Limb (tissue), 2 donors: ENCODE data around the gene C8G.

Source experiments
- DNase-seq, 2 donors: peaks; one replicate each; pipeline ENCODE4 v3.0.0-alpha.2; 2016; ENCODE audit errors: extremely low spot score in 2 of 2

The C8G gene

DNA sequence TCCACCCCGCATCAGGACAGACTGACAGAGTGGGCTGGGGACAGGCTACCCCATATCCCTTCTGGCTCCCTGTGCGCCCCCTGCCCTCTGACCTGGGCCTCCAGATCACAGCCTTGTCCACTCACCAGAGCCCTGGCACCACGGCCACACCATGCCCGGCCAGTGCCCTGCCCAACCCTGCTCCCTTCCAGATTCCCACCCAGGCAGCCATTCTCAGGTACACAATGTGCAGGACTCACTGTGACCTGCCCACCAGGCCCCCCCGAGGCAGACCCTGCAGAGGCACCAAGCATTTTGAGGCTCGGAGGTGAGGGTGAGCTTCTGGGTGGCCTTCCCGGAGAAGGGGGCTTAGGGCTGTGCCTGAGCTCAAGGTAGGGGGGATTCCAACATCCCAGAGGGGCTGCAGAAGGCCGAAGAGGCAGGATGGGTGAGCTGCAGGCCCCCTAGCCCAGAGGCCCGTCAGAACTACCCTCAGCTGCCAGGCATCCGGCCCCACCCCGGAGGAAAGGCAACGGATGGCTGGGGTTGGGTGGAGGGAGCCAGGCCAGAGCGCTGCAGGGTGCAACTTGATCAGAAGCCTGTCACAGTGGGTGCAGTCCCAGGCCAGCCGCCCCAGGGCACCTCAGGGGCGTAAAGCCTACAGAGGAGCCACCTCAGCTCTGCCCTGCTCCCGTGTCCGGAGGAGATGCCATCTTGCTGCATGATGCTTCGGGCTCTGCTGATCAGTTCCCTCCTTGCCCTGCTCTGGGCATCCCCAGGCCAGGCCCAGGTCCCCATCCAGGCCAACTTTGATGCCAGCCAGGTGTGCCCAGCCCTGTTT is 37.4 kb downstream of the C8G start, which contains the start of gene LCNL1:
LCNL1 (plus strand) TSS at position 762 of the 820 bp plus-strand sequence. CDS start 594 bp downstream, outside the sequence.
- no peak for DNase-seq

DNA sequence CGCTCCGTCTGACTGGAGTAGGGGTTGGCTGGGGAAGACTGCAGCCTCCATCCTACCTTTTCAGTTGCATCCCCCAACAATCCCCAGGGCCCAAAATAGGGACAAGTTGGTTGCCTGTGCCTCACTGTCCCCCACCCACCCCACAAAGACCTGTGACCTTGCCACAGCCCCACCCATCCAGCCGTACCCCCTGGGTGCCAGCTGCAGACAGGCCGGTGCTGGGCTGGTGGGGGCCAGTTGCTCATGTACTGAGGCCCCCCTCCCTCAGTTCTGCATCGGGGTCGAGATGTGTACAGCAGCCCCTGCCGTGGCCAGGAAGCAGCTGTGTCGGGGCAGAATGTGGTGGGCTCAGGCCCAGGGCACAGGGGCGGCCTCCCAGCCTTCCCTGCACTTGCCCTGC is 38.1 kb downstream of the C8G start:
- no peak for DNase-seq

DNA sequence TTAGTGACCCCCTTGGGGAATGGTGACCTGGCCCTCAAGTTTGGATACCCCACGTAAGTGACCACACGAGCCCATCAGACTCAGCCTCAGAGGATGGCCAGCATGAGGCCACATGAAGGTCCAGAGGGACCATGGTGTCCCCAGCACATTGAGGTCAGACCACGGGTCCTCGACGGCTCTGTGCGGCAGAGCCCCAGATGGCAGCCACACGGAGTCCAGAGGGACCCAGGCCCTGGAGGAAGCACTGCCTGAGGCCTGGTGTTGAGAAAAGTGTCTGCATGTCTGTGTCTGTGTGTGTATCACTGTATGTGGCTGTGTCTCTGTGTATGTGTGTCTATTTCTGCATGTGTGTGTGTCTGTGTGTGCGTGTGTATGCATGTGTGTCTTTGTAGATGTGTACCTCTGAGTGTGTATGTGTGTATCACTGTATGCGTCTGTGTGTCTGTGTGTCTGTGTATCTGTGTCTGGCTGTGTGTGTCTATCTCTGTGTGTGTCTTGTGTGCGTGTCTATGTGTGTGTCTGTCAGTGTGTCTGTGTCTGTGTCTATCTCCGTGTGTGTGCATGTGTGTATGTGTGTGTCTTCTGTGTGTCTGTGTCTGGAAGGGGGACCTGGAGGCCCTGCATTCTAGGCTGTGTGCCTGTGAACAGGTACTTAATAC is 38.7 kb downstream of the C8G start:
- DNase-seq = no peak

DNA sequence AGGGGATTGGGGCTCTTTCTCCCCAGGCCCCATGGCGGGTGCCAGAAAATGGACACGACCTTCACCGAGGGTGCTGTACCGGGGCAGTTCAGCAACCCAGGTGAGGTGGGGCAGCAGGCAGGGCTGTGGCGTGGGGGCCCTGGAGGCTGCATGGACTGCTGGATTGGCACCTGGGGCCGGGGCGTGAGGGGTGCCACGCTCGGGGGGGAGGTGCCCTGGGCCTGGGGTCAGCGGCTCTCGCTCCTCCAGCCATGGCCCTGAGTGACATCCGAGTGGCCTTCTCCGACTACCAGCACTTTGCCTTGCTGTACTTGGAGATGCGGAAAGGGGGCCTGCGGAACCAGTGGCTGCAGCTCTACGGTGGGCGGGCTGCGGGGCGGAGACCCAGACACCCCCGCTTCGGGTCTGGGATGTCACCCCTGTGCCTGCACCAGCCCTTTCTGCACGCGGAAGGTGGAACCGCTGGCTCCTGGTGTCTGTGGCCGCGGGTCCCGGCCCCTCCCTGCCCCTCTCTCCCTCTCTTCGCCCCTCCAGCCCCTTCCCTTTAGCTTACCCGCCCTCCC is 39.5 kb downstream of the C8G start:
- DNase-seq = no peak

DNA sequence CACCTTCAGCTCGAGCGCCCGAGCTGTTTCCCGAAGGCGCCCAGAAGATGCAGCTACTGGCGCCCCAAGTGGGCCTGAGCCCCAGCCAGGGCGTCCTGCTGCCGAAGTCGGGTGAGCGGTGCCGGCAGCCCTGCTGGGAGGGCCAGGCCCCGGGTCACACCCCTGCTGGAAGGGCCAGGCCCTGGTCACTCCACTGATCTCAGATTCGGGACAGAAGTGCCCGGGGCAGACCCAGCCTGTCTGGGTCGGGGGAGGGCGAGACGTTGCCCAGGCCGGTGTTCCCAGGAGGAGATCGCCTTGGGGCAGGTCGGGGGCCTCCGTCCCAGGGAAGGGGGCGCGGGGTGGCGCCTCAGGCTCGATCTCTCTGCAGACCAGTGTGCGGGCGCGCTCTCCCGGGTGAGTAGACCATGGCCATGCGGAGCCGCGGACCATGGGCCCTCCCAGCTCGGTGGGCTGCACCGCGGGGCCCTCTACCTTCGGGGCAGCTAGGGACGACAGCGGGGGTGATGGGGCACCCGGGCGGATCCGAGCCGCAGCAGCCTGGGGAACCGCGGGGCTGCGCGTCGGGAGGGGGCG is 40.1 kb downstream of the C8G start:
- DNase-seq = no peak

DNA sequence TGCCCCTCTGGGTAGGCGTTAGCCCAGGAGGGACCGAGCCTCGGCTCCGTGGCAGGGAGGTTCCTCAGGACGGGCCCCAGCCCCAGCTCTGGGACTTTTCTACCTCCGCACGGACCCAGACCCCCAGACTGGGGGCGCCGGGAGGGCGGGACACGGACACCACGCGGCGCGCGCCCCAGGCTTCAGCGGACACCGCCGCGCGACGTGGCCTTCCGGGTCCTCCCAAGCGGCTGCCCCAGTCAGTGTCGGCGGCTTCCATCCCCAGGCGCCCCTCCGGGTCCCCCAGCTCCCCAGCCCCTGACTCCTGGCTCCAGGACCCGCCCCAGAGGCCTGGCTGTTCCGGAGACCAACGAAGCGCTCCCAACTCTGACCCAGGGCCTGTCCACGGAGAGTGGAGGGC is 40.8 kb downstream of the C8G start:
- no peak for DNase-seq

DNA sequence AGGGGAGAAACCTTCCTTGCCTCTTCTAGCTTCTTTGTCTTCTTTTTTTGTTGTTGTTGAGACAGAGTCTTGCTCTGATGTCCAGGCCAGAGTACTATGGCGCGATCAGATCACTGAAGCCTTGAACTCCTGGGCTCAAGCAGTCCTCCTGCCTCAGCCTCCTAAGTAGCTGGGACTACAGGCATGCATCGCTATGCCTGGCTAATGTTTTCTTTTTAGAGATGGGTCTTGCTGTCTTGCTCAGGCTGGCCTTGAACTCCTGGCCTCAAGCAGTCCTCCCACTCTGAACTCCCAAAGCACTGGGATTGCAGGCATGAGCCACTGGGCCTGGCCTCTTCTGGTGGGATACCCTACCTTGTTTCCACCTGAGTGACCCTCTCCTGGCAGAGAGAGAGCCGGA is 43.8 kb downstream of the C8G start:
- DNase-seq = no peak

DNA sequence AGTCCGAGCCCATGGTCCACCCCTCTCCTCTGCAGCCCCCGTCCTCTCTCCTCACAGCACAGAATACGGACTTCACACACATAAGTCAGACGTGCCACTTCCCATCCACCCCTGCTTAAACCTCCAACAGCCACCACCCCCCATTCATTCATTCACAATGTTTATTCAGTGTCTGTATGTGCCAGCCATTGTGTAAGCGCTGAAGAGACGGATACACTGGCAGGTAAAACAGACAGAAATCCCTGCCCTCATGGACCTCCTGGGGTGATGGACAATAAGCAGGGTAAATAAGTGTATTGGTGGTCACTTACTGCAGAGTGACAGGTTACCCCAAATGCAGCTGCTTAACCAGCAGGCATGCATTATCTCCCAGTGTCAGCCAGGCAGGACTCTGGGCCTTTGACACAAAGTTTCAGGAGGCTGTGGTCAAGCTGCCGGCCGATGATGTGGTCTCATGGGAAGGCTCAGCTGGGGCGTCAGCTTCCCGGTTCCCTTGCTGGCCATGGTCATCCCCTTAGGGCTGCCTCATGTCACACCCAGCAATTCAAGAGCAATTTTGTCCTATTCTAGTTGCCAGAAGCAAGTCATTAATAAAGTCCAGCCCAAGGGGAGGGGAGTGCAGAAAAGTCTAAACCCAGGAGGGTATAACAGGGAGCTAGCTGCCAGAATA is 45.3 kb downstream of the C8G start:
- DNase-seq = no peak

DNA sequence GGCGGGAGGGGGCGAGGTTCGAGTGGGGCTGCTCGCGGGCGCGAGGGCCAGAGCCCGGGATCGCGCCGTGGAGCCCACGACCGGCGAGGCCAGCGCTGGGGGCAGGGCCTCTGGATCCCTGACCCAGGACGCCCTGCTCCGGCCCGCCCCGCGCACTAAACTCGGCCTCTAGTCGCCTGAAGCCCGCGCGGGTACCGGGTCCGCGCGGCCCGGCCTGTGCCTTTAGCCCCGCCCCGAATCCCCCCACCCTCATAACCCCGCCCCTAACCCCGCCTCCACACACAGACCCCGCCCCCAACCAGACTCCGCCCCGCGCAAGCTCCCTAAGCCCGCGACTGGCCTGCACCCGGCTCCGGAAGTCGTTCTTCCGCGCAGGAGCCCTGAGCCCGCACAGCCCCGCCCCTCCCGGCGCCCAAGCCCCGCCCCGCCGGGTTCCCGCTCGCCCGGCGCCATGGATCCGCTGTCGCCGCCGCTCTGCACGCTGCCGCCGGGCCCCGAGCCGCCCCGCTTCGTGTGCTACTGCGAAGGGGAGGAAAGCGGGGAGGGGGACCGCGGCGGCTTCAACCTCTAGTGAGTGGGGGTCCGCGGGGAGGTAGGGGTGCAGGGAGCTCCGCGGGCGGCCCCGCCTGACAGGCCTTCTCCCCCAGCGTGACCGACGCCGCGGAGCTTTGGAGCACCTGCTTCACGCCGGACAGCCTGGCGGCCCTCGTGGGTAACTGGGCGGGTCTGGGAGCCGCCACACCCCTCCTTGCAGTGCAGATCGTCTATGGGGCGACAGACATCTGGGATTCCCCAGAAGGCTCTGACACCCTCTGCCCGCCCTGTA is 47.2 kb downstream of the C8G start, which contains the start of gene PAXX:
PAXX (plus strand) TSS at position 430 of the 826 bp plus-strand sequence; CDS start at position 452, 22 bp downstream.
- peak; percentile 85 to 93 for DNase-seq

DNA sequence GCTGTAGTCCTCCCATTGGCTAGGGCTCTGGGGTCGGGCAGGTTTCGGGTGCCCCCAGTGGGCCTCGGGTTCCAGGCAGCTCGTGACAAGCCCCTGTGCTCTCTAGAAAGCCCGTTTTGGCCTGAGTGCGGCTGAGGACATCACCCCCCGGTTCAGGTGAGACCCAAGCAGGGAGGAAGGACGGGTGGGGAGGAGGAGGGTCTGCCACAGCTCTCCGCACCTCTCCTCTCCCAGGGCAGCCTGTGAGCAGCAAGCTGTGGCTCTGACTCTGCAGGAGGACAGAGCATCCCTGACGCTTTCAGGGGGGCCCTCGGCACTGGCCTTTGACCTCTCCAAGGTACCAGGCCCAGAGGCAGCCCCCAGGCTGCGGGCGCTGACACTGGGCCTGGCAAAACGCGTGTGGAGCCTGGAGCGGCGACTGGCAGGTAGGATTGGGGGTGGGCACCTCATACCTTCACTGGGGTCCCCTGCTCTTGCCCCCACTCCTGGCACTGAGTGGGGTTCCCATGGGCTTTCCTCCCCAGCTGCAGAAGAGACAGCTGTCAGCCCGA is 47.9 kb downstream of the C8G start:
- no peak for DNase-seq

DNA sequence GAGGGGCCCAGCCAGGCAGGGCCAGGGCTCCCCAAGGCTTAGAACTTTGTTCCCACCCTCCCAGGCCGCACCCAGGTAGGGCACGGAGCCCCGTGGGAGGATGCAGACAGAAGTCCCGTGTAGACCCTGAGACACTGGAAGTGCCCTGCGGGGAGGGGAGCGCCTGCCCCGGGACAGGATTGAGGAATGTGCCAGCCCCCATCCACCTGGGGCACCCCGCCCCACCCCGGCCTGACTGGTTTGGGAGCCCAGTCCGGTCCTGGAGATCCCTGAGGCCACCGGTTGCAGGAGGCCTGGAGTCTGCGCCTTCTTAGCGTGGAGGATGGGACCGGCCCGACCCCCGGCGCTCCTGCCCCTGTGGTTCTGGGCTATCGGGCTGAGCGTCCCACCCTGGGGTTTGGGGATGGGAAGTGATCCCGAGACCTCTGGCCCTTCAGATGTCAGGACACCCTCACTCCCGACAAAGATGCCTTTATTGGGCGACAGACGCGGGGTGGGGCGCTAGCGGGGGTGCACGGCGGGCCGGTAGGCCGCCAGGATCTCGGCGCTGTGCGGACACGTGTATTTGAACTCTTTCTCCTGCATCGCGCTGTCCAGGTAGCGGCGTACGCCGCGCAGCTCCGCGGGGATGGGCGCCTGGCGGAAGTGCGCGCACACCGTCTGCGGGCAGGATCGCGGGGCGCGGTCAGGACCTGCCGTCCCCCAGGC is 49.3 kb downstream of the C8G start:
- DNase-seq = no peak

DNA sequence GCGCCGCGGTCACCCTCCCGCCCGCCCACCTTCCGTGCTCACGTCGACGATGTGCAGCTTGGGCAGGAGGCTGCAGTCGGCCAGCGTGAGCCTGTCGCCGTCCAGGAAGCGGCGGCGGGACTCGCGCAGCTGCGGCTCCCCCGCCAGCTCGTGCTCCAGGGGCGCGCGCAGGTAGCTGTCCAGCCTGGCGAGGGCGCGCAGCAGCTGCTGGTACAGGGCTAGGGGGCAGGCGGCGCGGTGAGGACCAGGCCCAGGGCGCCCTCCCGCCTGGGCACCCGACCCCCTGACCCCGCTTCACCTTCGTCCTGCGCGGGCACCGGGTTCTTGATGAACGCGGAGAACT is 49.8 kb downstream of the C8G start:
- no peak for DNase-seq

DNA sequence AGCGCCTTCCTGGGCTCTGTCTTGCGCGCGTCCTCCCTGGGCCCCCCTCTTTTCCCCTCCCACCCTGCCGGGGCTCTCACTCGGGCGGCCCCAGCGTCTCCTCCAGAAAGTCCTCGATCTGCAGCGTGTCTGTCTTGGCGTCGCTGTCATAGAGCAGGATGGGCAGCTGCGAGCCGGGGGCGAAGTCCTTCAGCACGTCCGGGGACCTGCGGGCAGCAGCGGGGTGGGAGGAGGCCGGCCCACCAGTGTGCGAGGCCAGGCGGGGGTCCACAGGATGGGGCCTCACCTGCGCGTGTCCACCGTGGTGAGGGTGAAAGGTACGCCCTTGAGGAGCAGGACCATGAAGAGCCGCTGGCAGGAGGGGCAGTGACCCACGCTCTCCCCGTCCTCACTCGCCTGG is 50.3 kb downstream of the C8G start:
- DNase-seq = no peak

DNA sequence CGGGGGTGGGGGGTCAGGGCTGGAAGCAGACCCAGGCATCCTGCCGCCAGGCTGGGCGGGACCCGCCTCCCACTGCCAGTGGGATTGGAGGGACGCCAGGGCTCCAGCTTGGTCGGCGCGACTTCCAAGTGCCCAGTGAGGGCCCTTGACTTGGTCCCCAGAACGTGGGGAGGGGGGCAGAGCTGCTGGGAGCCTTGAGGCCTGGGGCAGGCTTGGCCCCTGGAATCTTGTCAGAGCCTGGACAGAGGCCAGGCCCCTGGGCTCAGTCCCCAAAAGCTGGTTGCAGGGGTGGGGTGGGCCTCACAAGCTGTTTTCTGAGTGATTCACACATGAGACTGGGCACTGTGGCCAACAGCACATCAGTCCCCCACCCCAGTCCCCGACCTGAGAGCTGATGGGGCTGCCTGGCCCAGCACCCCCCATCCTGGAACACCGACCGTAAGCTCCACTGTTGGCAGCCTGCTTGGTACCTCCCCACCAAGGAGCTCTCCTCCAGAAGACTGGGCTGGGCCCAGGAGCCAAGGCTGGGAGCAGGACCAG is 50.8 kb downstream of the C8G start:
- DNase-seq = no peak
